Left lung (tissue), 10 donors: ENCODE data around the gene CHST4. TPM values are rescaled to one million over a fixed set of nuclear protein-coding genes. Genes with fewer than 3 reads are reported as not detected.
A peak's percentile ranks its signal among the peaks of the same experiment; 100 is the strongest.

ENCODE experiments used
- ATAC-seq: fragments of 200-7000 bp; cut with Tn5 transposase; one replicate; pipeline ENCODE4 v1.9.1; 2020; ENCODE audit warnings: moderate library complexity
- DNase-seq, 4 donors: peaks; one replicate each; pipeline ENCODE4 v3.0.0-alpha.2; 2013 to 2020
- H3K27ac ChIP-seq, 2 donors: fragments of 200-600 bp; sonication (generic) in 1 of 2; one replicate each; pipeline versions ENCODE4 v1.5.0 to v1.8.0; 2020 to 2021
- H3K27me3 ChIP-seq, 2 donors: fragments of 200-600 bp; sonication (generic) in 1 of 2; one replicate each; pipeline versions ENCODE4 v1.5.0 to v1.8.0; 2020 to 2021
- H3K36me3 ChIP-seq, 2 donors: fragments of 200-600 bp; sonication (generic) in 1 of 2; one replicate each; pipeline versions ENCODE4 v1.5.0 to v1.8.0; 2020 to 2021
- H3K4me1 ChIP-seq, 2 donors: fragments of 200-600 bp; one replicate each; pipeline ENCODE4 v1.8.0; 2021
- H3K4me3 ChIP-seq, 2 donors: fragments of 200-600 bp; sonication (generic) in 1 of 2; one replicate each; pipeline versions ENCODE4 v1.5.0 to v1.8.0; 2020 to 2021; ENCODE audit warnings: mild to moderate bottlenecking in 1 of 2
- H3K9me3 ChIP-seq, 2 donors: fragments of 200-600 bp; sonication (generic) in 1 of 2; one replicate each; pipeline versions ENCODE4 v1.5.0 to v1.8.0; 2020 to 2021
- intact Hi-C, 2 donors: fragments of 100-400 bp; cut with DNase I; formaldehyde crosslinking; loops; one replicate each; pipeline versions ENCODE4 v1.11.2 to v1.14.2; 2022
- polyA plus RNA-seq, 6 donors: library from polyadenylated mRNA; unstranded; fragments of 120-200 nt; gene quantifications; one replicate each; pipeline ENCODE4 v1.2.1, GENCODE V29; 2013; ENCODE audit not compliant: insufficient read length in 6 of 6
- total RNA-seq, 2 donors: library from RNA; stranded (reverse); fragmentation: NEBNext Ultra II Directional; extraction: Animal tissue kit (Norgen Biotek cat#: 25700); gene quantifications; one replicate each; pipeline ENCODE4 v1.2.1, GENCODE V29; 2021
- TF ChIP-seq, protein P1 (sequence below), 2 donors: fragments of 200-600 bp; sonication (generic) in 1 of 2; IDR thresholded peaks; one replicate each; pipeline versions ENCODE4 v1.5.0 to v1.8.0; 2021; ENCODE audit warnings: antibody characterized with exemption in 2 of 2
- donor health status: DM: no; HTN: yes; CAD: no.
- donor health status: DM: no; HTN: no; CAD: no.

The CHST4 gene
- total and polyA plus RNA-seq, 8 donors = 0.07 to 0.26 (median 0.12) TPM; not detected in 3

- Histone ChIP-seq H3K4me3 (no peak overlapping the region), H3K9me3 (no peaks in the 10 kb centered on the region), H3K27ac (no peak overlapping the region), H3K4me1 (peaks cover 0 to 14% of the 10 kb centered on the region in 2 donors), H3K27me3 (no peaks in the 10 kb centered on the region), H3K36me3 (no peaks in the 10 kb centered on the region)
- no peak for DNase-seq
- no peak for ATAC-seq
- TF ChIP-seq, protein P1, sequence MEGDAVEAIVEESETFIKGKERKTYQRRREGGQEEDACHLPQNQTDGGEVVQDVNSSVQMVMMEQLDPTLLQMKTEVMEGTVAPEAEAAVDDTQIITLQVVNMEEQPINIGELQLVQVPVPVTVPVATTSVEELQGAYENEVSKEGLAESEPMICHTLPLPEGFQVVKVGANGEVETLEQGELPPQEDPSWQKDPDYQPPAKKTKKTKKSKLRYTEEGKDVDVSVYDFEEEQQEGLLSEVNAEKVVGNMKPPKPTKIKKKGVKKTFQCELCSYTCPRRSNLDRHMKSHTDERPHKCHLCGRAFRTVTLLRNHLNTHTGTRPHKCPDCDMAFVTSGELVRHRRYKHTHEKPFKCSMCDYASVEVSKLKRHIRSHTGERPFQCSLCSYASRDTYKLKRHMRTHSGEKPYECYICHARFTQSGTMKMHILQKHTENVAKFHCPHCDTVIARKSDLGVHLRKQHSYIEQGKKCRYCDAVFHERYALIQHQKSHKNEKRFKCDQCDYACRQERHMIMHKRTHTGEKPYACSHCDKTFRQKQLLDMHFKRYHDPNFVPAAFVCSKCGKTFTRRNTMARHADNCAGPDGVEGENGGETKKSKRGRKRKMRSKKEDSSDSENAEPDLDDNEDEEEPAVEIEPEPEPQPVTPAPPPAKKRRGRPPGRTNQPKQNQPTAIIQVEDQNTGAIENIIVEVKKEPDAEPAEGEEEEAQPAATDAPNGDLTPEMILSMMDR (IDR thresholded peaks at IDR 0.05) = no peak
- intact Hi-C loops = no loop called here
Observed at GRCh38 chr16:71569621-71570020, 43.4 kb downstream of the CHST4 start.

DNA sequence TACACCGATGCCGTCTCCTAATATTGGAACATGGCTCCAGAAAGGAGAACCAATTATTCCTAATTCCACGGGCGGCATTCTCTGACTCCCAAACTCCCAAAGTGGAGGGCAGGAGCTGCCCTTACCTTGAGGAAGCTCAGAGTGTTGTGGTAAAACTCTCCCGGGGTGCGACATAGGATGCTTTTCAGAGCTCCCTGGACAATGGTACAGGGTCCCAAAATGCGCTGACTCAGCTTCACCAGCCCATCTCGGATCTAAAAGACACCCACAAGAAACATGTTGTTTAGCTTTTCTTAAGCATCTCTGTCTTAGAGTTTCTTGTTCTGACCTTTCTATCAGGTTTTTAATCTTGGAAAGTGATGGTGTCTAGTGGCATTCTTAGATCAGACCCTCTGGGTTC lies 43.9 kb downstream of the CHST4 start:
- no peak overlapping the region for H3K27ac ChIP-seq
- ATAC-seq = no peak
- TF ChIP-seq, protein P1 (IDR thresholded peaks at IDR 0.05) = no peak

GRCh38 chr16:71572497-71573116 lies 46.4 kb downstream of the CHST4 start:
- no peaks in the 10 kb centered on the region for H3K9me3 ChIP-seq
- no peak overlapping the region for H3K27ac ChIP-seq
- no peak for DNase-seq
- TF ChIP-seq, protein P1 (IDR thresholded peaks at IDR 0.05) = no peak
- H3K27me3 ChIP-seq = no peaks in the 10 kb centered on the region
- no peaks in the 10 kb centered on the region for H3K4me1 ChIP-seq
- intact Hi-C loops = no loop called here
- no peak overlapping the region for H3K4me3 ChIP-seq
- no peaks in the 10 kb centered on the region for H3K36me3 ChIP-seq
- ATAC-seq = peak; percentile 76

More for the DNA sequence above, 43.9 kb downstream of the CHST4 start:
- intact Hi-C loops = no loop called here
- Histone ChIP-seq H3K27me3 (no peaks in the 10 kb centered on the region), H3K9me3 (no peaks in the 10 kb centered on the region), H3K4me1 (peaks cover 0 to 14% of the 10 kb centered on the region in 2 donors), H3K4me3 (no peak overlapping the region), H3K36me3 (no peaks in the 10 kb centered on the region)
- no peak for DNase-seq

- no peaks in the 10 kb centered on the region for H3K9me3 ChIP-seq
- no peaks in the 10 kb centered on the region for H3K4me1 ChIP-seq
- intact Hi-C loops = no loop called here
- no peaks in the 10 kb centered on the region for H3K36me3 ChIP-seq
- ATAC-seq (no peak), DNase-seq (no peak)
- no peak overlapping the region for H3K4me3 ChIP-seq
- no peak overlapping the region for H3K27ac ChIP-seq
- TF ChIP-seq, protein P1 (IDR thresholded peaks at IDR 0.05) = no peak
- H3K27me3 ChIP-seq = no peaks in the 10 kb centered on the region
Observed at GRCh38 chr16:71573387-71574094, 47.3 kb downstream of the CHST4 start.

GRCh38 chr16:71574702-71575101 lies 48.5 kb downstream of the CHST4 start:
- no peak for DNase-seq
- intact Hi-C loops = no loop called here

More at GRCh38 chr16:71574702-71575101, 48.5 kb downstream of the CHST4 start:
- H3K36me3 ChIP-seq = no peaks in the 10 kb centered on the region
- no peaks in the 10 kb centered on the region for H3K27me3 ChIP-seq
- H3K27ac ChIP-seq = no peak overlapping the region
- H3K4me1 ChIP-seq = no peaks in the 10 kb centered on the region
- H3K4me3 ChIP-seq = no peak overlapping the region
- TF ChIP-seq, protein P1 (IDR thresholded peaks at IDR 0.05) = no peak
- H3K9me3 ChIP-seq = no peaks in the 10 kb centered on the region
- ATAC-seq = no peak
